ENCODE measurements around the gene FCGR3B.
A peak's percentile ranks its signal among the peaks of the same experiment; 100 is the strongest.
"Not testable (repeated sequence)": the region's sequence is repeated elsewhere in the genome, so short reads cannot be mapped to it uniquely, and the experiment has no call there.

Gene FCGR3B

DNA sequence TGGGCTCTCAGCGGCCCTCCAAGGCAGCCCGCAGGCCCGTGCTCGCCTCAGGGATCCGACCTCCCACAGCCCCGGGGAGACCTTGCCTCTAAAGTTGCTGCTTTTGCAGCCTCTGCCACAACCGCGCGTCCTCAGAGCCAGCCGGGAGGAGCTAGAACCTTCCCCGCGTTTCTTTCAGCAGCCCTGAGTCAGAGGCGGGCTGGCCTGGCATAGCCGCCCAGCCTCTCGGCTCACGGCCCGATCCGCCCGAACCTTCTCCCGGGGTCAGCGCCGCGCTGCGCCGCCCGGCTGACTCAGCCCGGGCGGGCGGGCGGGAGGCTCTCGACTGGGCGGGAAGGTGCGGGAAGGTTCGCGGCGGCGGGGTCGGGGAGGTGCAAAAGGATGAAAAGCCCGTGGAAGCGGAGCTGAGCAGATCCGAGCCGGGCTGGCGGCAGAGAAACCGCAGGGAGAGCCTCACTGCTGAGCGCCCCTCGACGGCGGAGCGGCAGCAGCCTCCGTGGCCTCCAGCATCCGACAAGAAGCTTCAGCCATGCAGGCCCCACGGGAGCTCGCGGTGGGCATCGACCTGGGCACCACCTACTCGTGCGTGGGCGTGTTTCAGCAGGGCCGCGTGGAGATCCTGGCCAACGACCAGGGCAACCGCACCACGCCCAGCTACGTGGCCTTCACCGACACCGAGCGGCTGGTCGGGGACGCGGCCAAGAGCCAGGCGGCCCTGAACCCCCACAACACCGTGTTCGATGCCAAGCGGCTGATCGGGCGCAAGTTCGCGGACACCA lies 25.0 kb downstream of the FCGR3B start:
- peak; percentile 51 for DNase-seq (ENCODE audit: low read depth)

DNA sequence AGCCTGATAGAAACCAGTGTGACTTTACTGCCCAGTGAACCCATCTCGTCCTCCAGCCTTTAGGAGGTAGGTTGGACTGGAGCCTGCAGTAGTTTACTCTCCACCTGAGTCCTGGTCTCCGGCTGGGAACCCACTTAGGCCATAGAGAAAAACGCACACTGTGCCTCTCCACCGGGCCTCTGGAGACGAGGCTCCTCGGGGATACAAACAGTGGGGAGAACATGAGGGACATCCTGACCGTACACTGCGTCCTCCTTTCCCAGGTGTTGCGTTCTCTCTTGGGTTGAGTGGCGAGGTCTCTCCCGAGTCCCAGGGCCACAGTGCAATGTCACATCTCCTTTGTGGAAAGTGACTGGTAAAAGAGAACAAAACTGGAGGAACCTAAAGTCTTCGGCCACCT lies 26.0 kb downstream of the FCGR3B start:
- DNase-seq (ENCODE audit: low read depth): not testable (repeated sequence)

DNA sequence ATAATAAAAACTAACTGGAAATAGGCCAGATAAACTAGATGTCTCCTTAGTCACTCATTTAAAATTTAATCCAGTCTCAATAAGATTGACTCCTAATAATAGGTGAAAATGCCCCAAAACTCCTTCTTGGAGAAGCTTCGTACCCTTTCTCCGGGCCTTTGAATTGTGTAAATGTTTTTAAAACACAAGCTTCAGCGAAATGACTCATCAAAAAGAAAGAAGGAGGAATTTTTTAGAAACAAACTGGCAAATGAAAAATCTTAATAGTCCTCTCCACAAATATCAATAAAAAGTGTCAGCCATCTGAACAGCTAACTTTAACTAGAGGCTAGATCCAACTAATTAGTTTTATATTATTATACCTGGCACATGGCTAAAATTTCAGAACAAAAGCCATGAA lies 33.9 kb downstream of the FCGR3B start:
- not testable (repeated sequence) for DNase-seq (ENCODE audit: low read depth)

DNA sequence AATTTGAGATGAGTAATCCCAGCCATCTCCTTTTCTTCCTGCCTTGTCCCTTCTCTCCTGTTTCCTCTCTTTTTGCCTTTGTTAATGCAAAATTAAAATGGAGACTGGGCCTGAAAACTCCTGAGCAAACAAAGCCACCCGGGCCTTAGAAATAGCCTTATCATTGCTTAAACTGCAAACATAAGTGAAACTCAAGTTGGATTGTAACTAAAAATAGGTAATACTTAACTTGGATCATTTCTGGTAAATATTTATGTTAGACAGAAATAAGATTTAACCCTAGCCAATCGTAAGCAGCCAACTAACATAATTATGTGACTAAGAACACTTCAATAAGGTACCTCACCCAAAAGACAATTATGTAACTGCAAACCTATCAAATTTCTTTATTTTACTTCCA lies 35.4 kb downstream of the FCGR3B start:
- DNase-seq (ENCODE audit: low read depth): not testable (repeated sequence)

DNA sequence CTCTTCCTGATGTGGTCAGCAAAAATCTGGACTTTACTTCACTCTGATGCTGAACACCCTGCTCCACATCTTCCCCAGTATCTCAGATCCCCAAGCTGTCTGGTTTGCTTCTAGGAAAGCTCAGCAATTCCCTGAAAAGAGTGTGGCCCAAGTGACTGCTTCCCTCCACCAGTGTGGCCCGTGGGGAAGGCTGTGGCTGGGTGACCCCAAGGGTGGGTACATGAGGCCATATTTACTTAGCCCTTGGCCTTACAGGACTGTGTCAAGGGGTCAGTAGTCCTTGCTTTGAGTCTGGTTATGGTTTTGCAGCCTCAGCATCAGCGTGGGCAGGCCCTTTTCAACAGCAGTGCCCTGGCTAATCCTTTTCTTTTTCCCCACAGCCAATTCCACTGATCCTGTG lies 35.8 kb downstream of the FCGR3B start:
- DNase-seq (ENCODE audit: low read depth): not testable (repeated sequence)

DNA sequence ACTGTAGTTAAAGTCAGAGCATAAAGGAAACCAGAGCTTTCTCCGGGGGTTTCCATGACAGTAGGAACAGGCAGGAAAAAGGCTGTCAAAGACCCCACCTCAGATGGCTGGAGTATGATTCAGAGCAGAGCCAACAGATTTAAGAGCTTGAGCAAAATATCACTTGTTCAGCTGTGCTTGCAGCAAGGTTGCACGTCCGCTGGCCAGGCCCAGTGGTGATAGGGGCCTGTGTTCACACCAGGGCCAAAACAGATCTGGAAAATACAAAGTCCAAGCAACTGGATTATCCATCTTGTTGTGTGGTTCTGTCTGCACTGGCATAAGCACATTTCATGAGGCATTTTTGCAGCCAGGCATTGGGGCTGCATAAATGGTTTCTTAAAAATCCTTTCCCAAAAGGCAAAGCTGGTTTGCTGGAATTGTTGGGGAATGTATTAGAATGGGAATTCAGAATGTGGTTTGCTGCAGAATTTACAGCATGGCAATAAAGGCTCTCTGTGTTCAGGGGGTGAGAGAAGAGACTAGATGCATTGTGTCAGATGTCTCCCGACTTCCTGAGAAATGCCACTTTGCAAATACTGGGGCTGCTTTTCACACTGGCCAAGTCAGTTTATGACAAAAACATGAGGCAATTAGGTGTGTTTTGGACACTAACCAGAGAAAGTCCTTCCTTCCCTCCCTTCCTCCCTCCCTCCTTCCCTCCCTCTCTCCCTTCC lies 36.5 kb downstream of the FCGR3B start:
- DNase-seq (ENCODE audit: low read depth): not testable (repeated sequence)

DNA sequence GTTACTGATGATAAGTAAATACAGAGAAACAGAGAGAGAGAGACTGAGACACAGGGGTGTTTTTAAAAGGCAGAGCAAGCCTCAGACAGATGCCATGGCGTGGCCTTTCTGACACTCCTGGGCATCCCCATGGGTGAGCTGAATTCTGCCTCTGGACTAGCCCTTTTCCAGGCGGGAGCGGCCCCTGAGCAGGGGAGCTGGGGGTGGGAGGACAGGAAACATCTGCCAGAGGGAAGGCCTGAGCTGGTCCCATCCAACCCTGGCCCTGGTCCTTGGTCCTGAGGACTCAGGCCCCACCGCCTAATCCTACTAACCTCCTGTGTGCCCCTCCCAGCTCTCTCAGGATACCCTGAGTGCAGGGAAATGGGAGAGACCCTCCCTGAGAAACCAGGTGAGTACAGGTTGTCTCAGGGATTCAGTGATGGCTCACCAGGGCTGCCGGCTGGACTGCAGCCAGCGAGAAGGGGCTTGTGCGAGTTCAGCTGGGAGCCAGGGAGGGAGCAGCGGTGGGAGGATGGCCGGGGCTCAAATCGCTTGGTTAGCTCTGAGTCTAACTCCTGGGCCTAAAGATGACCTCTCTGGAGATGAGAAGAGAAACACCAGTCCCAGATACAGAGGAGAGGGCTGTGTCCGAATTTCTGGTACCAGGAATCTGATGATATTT lies 37.8 kb downstream of the FCGR3B start:
- DNase-seq (ENCODE audit: low read depth): not testable (repeated sequence)

DNA sequence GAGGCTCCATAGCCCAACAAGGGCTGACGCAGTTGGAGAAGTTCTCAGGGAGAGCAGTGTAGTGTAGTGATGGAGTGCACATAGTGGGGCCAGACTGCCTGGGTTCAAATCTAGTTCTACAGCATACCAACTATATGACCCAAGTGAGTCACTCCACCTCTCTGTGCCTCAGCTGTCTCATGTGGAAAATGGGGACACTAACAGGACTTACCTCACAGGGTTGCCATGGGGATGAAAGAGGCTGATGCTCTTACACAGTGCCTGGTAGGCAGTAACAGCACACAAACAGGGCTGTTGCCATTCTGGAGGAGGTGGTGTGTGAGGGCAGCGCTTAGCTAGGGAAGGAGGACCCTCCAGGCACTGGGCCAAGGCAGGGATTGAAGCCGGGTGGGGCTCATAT lies 38.4 kb downstream of the FCGR3B start:
- not testable (repeated sequence) for DNase-seq (ENCODE audit: low read depth)

DNA sequence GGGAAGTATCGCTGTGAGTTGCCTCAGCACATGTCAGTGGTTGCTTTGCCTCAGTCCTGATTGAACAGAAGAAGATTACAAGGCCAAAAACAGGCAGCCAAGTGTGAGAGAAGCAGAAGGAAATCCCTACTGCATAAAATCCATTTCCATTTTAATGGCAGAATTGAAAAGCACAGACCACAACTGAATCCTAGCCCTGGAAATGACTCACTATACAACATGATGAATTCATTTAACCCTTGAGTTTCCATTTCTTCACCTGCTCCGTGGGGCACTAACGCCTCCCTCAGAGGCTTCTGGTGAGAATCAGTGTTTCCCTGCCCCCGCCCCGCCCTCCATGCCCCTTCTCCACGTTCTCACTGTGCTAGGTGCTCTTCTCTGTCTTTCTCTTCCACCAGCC lies 41.1 kb downstream of the FCGR3B start:
- peak; percentile 1 for DNase-seq (ENCODE audit: low read depth)

DNA sequence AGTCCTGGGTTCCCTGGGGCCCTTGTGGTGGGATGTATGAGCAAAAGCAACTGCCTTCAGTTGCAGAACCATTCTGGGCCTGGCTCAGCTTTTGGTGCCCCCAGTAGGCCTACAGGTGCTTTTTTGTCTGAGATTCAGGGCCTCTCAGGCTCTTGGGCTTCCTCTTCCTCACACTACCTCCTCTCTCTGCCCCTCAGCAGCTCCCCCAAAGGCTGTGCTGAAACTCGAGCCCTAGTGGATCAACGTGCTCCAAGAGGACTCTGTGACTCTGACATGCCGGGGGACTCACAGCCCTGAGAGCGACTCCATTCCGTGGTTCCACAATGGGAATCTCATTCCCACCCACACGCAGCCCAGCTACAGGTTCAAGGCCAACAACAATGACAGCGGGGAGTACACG lies 41.6 kb downstream of the FCGR3B start:
- DNase-seq (ENCODE audit: low read depth): not testable (repeated sequence)

DNA sequence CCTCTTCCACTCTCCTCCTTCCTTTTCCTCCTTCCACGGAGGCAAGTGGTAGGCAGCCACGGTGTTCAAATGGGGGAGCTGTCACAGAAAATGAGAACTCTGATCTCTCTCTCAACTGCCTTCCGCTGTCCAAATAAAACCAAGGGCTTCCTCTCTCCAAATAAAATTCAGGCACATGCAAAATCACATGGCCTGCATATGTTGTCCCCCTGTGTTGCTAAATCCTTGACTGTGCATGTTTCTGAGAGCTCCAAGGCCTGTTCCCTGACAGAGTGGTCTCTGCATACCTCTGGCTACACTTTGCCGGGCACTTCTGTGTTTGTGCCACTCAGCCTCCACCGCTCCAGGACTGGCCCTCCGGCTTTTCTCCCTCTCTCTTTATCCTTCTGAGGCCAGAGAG lies 42.4 kb downstream of the FCGR3B start:
- not testable (repeated sequence) for DNase-seq (ENCODE audit: low read depth)

DNA sequence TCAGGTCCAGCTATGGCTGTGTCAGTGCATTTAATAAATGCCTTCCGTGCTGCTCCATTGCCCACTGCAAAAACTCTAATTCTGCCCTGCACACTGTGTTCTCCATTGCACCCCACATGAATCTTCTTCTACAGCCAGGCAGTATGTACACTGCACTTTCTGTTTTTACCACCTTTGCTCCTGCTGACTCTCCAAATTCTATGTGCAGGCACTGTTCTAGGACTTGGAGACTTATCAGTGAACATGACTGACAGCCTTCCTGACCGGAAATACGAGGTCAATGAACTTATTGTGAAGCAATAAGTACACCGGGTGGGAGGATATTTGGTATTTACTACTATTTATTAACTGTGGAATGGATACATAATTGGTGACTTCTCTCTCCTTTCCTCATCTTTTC lies 48.1 kb downstream of the FCGR3B start:
- not testable (repeated sequence) for DNase-seq (ENCODE audit: low read depth)

DNA sequence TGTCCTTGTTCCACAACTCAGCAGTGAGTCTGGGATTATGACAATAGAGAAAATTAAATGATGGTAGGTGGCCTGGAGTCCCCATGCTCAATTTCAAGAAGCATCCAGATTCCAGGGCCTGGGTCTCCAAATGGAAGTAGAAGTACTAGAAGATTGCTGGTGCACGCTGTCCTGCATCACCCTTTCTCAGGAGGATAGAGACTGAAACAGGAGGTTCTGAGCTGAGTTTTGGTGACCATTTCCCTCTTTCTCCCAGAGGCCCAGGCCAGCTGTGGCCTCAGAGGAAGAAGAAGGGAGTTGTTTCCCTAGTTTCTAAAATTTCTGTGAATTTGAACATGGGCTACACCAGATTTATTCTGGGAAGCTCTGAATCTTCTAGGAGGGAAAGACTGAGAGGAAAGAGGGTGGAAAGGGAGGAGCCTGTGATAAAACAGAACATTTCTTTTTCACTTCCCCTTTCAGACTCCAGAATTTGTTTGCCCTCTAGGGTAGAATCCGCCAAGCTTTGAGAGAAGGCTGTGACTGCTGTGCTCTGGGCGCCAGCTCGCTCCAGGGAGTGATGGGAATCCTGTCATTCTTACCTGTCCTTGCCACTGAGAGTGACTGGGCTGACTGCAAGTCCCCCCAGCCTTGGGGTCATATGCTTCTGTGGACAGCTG lies 50.0 kb downstream of the FCGR3B start:
- not testable (repeated sequence) for DNase-seq (ENCODE audit: low read depth)

DNA sequence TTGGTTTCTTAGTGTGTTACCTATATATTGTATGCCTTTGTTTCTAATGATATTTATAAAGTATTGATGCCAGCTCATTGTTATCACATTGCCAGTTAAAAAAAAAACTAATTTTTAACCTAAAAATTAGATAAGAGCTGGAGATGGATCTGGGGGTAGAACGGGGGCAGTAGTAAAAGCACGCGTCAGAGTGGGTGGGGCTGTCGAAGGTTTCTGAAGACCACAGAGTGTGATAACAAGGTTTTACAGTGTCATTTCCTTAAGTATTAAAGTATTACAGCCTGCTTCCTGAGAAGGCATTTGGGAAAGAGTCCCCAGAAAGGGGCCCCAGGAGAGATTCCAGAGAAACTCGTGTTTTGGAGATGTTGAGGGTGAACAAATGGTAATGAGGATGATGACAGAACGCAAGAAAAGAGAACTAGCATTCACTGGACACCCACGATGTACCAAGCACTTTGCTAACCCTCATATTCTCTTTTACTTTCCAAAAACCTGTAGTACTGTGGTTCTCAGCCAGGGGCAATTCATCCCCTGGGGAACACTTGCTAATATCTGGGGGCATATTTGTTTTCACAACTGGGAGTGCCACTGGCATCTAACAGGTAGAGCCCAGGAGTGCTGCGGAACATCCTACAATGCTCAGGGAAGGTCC lies 51.0 kb downstream of the FCGR3B start:
- DNase-seq (ENCODE audit: low read depth): not testable (repeated sequence)

DNA sequence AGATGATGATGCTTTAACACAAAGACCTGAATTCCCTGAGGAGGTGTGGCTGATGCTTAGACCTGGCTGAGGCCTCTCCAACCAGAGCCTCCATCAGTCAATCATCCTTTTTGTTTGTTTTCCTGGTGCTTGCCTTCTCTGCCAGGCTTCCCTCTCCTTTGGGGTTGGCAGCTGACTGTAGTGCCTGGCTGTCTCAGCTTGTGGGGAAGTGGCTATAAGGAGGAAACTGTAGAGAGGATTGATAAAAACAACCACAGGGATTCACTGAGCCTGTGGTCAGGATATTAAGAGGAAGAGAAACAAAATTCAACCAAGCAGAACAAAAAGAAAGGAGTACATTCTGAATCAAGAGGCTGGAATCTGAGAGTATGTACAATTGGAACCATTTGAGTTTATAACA lies 54.3 kb downstream of the FCGR3B start:
- not testable (repeated sequence) for DNase-seq (ENCODE audit: low read depth)
